ENCODE measurements around the gene HSF2. TPM values are rescaled to one million over a fixed set of nuclear protein-coding genes. Genes with fewer than 3 reads are reported as not detected.

HSF2 gene
- total RNA-seq, result 10 to 100 TPM; 26.8 to 29.9 (median 28.4) TPM

GRCh38 chr6:122399348-122400120 is at the start of gene HSF2:
TSS of gene HSF2 (plus strand) at chr6:122399652. CDS start at chr6:122399738, 86 bp downstream.
- peak within 1 kb of the TSS; percentile 92 to 97 (median 95) for H3K27ac ChIP-seq (replicated peaks in 1 of 4)
- H3K36me3 ChIP-seq, result no peaks in the 10 kb centered on the region
- WGBS, result under 1% methylated on average over 38 of the region's 82 CpGs
- H3K4me3 ChIP-seq, result peak within 1 kb of the TSS; percentile 76 to 97 (median 95)
- H3K9me3 ChIP-seq, result no peaks in the 10 kb centered on the region
- H3K27me3 ChIP-seq, result no peaks in the 10 kb centered on the region
- H3K4me1 ChIP-seq, result peaks cover 5 to 55% (median 50%) of the 10 kb centered on the region in 4 donors
- DNase-seq (ENCODE audit: extremely low spot score), result peak; percentile 99
- intact Hi-C loops (cut with DNase I), result loop anchor here (5.0 kb wide), 1 partner anchor 73 kb away; the partner anchor contains the start of gene SERINC1
- TF ChIP-seq CTCF (IDR thresholded peaks at IDR 0.05), result peak; percentile 19 to 33 (median 26)
- peak; percentile 68 to 90 for TF ChIP-seq POLR2AphosphoS5 (IDR thresholded peaks at IDR 0.05)
- no peak for TF ChIP-seq POLR2A (IDR thresholded peaks at IDR 0.05; ENCODE audit: low read depth)

- no peaks in the 10 kb centered on the region for H3K9me3 ChIP-seq
- no peak overlapping the region for H3K27ac ChIP-seq (replicated peaks in 1 of 4)
- no peaks in the 10 kb centered on the region for H3K4me1 ChIP-seq
- no peaks in the 10 kb centered on the region for H3K27me3 ChIP-seq
- TF ChIP-seq POLR2A (IDR thresholded peaks at IDR 0.05; ENCODE audit: low read depth), result no peak
- no peak for TF ChIP-seq POLR2AphosphoS5 (IDR thresholded peaks at IDR 0.05)
- no peak for TF ChIP-seq EP300 (IDR thresholded peaks at IDR 0.05)
- TF ChIP-seq CTCF (IDR thresholded peaks at IDR 0.05), result no peak
- DNase-seq (ENCODE audit: extremely low spot score), result no peak
- intact Hi-C loops (cut with DNase I), result no loop called here
- no peaks in the 10 kb centered on the region for H3K36me3 ChIP-seq
- no peak overlapping the region for H3K4me3 ChIP-seq
Measured at GRCh38 chr6:122352981-122353664, 46.3 kb upstream of the HSF2 start.

- DNase-seq (ENCODE audit: extremely low spot score), result no peak
- Histone ChIP-seq H3K27ac (replicated peaks in 1 of 4) (no peak overlapping the region), H3K36me3 (no peaks in the 10 kb centered on the region), H3K4me1 (no peaks in the 10 kb centered on the region), H3K4me3 (no peak overlapping the region), H3K9me3 (no peaks in the 10 kb centered on the region), H3K27me3 (no peaks in the 10 kb centered on the region)
- intact Hi-C loops (cut with DNase I), result no loop called here
- 81% methylated on average over 11 of the region's 11 CpGs for WGBS
- TF ChIP-seq EP300 (IDR thresholded peaks at IDR 0.05) (no peak), CTCF (IDR thresholded peaks at IDR 0.05) (no peak), POLR2AphosphoS5 (IDR thresholded peaks at IDR 0.05) (no peak), POLR2A (IDR thresholded peaks at IDR 0.05; ENCODE audit: low read depth) (no peak)
Measured at GRCh38 chr6:122360809-122361208, 38.6 kb upstream of the HSF2 start.

- TF ChIP-seq POLR2A (IDR thresholded peaks at IDR 0.05; ENCODE audit: low read depth), result no peak
- TF ChIP-seq POLR2AphosphoS5 (IDR thresholded peaks at IDR 0.05), result no peak
- no peak for TF ChIP-seq EP300 (IDR thresholded peaks at IDR 0.05)
- no peak for TF ChIP-seq CTCF (IDR thresholded peaks at IDR 0.05)
- H3K36me3 ChIP-seq, result no peaks in the 10 kb centered on the region
- H3K4me3 ChIP-seq, result no peak overlapping the region
- no peaks in the 10 kb centered on the region for H3K9me3 ChIP-seq
- H3K27me3 ChIP-seq, result no peaks in the 10 kb centered on the region
- no peak overlapping the region for H3K27ac ChIP-seq (replicated peaks in 1 of 4)
- DNase-seq (ENCODE audit: extremely low spot score), result no peak
- intact Hi-C loops (cut with DNase I), result no loop called here
- no peaks in the 10 kb centered on the region for H3K4me1 ChIP-seq
- whole genome bisulfite sequencing, result 89% methylated on average over 14 of the region's 15 CpGs
Measured at GRCh38 chr6:122361314-122361979, 38.0 kb upstream of the HSF2 start.

Data from esophagus muscularis mucosa (tissue), 4 donors.